ENCODE data around the gene CEMIP.

GRCh38 chr15:80780416-80781221 lies 1.4 kb downstream of the CEMIP start:
- TF ChIP-seq CTCF (IDR thresholded peaks at IDR 0.05) (no peak), POLR2A (IDR thresholded peaks at IDR 0.05) (no peak), POLR2AphosphoS5 (IDR thresholded peaks at IDR 0.05) (no peak)
